Smooth muscle cell of trachea (primary cell): ENCODE results near the gene AGGF1. TPM values are rescaled to one million over a fixed set of nuclear protein-coding genes. Genes with fewer than 3 reads are reported as not detected.

Experiments
- total RNA-seq: library from RNA; depleted of rRNA; stranded (reverse); fragments of >200 nt; gene quantifications from 2 replicates; pipeline ENCODE4 v1.2.1, GENCODE V29; 2014

The AGGF1 gene, protein sequence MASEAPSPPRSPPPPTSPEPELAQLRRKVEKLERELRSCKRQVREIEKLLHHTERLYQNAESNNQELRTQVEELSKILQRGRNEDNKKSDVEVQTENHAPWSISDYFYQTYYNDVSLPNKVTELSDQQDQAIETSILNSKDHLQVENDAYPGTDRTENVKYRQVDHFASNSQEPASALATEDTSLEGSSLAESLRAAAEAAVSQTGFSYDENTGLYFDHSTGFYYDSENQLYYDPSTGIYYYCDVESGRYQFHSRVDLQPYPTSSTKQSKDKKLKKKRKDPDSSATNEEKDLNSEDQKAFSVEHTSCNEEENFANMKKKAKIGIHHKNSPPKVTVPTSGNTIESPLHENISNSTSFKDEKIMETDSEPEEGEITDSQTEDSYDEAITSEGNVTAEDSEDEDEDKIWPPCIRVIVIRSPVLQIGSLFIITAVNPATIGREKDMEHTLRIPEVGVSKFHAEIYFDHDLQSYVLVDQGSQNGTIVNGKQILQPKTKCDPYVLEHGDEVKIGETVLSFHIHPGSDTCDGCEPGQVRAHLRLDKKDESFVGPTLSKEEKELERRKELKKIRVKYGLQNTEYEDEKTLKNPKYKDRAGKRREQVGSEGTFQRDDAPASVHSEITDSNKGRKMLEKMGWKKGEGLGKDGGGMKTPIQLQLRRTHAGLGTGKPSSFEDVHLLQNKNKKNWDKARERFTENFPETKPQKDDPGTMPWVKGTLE
- total RNA-seq = 27.6 and 40.2 TPM in 2 replicates

DNA sequence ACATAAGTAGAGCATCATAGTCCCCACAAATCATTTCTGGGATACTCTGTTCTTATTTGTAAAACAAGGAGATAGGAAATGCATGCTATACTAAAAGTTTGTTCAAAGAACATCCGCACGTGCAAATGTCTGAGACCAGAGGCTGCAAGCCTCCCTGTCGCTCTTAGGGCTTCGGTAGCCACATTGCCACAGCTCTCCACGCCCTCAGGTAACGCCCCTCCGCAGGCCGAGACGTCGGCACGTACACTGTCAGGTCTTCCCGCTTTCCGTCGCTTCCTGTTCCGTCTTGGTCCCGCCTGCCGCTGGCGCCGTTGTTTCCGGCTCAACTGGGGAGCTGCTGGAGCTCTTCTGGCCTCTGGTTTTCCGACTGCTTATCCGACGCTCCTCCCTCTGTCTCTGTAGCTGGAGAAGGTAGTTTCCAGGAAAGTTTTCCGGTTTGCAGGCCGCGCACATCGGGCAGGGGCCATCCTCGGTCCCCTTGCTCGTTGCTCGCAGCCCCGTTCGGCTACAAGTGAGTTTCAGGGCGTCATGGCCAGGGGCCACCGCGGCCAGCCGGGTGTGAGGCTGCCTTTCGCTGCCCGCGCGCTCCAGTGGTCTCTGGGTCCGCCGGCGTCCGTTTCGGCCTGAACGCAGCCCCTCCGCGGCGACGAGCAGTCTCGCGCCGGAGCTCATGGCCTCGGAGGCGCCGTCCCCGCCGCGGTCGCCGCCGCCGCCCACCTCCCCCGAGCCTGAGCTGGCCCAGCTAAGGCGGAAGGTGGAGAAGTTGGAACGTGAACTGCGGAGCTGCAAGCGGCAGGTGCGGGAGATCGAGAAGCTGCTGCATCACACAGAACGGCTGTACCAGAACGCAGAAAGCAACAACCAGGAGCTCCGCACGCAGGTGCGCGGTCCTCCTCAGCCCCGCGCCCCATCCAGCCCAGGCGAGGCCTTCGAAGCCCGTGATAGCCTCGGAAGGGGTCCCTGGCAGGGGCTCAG, at the start of gene AGGF1:
TSS of gene AGGF1 (plus strand) at position 308 of the 975 bp plus-strand sequence. CDS start at position 671, 363 bp downstream.

GRCh38 chr5:77086689-77087483, 56.7 kb downstream of the AGGF1 start, which contains the start of gene ZBED3:
TSS of gene ZBED3 (minus strand) at chr5:77087285. CDS start at chr5:77077878, 9,407 bp downstream.

Other genes with a start within 250 kb of the AGGF1 start
- 8.6 and 15.9 TPM in 2 replicates for gene F2RL1, start 211.4 kb upstream of the AGGF1 start, total RNA-seq
- gene S100Z, start 180.4 kb upstream of the AGGF1 start, total RNA-seq = not detected in 2 replicates
- under 0.01 and 3.5 TPM in 2 replicates for gene CRHBP, start 77.4 kb upstream of the AGGF1 start, total RNA-seq
- gene ZBED3, start 56.9 kb downstream of the AGGF1 start, total RNA-seq = 2.8 and 3.1 TPM in 2 replicates
- under 0.01 TPM in 1 of 2 replicates, not detected in the other for gene PDE8B, start 180.3 kb downstream of the AGGF1 start, total RNA-seq